GM12878 (cell line): ENCODE measurements around the gene FMO3. TPM values are rescaled to one million over a fixed set of nuclear protein-coding genes. Genes with fewer than 3 reads are reported as not detected.

Experiments used
- ATAC-seq: fragments of 200-7000 bp; cut with Tn5 transposase; 3 replicates; pipeline ENCODE4 v1.9.1; 2020; ENCODE audit warnings: mild to moderate bottlenecking, moderate library complexity
- BruUV-seq: library from RNA; stranded (reverse); fragments of 400-500 nt; replicated peaks from 2 replicates; lab custom pipeline; 2021; lab: Mats Ljungman, UMichigan
- CTCF ChIA-PET: fragments of 300-600 bp; sonication (Branson Sonifier 250); formaldehyde crosslinking; extraction: SDS; loops from one replicate; lab custom pipeline; 2021; ENCODE audit warnings: inconsistent platforms; lab: Yijun Ruan, JAX
- POLR2A ChIA-PET: fragments of 350-600 bp; formaldehyde crosslinking; extraction: SDS; loops from one replicate; lab custom pipeline; 2021; ENCODE audit warnings: inconsistent platforms; lab: Charles Lee
- RAD21 ChIA-PET: fragments of 300-600 bp; sonication (Branson Sonifier 250); formaldehyde crosslinking; loops from one replicate; lab custom pipeline; 2023; ENCODE audit warnings: antibody characterized with exemption; ENCODE audit not compliant: unreplicated experiment; lab: Charles Lee
- SMC1A ChIA-PET: fragments of 300-600 bp; sonication (Branson Sonifier 250); formaldehyde crosslinking; loops from one replicate; lab custom pipeline; 2023; ENCODE audit not compliant: unreplicated experiment, uncharacterized antibody; lab: Charles Lee
- DNase-seq: peaks from one replicate; pipeline ENCODE4 v3.0.0-alpha.2; 2011; ENCODE audit warnings: low read depth, low spot score
- FAIRE-seq: peaks from 3 replicates; lab custom pipeline; 2011; peaks lifted over from hg19 to GRCh38; lab: Jason Lieb, UNC
- H2AFZ ChIP-seq: 2 replicates; pipeline ENCODE4 v1.6.0; 2011; ENCODE audit warnings: low read depth, low read length, control low read depth; ENCODE audit not compliant: control insufficient read depth
- H3K27ac ChIP-seq: 2 replicates; pipeline ENCODE4 v1.5.1; 2011; ENCODE audit warnings: control low read depth; ENCODE audit not compliant: control insufficient read depth, insufficient read depth
- H3K27me3 ChIP-seq, 2 experiments: replicated peaks in 1 of 2; 2 replicates each; pipeline versions ENCODE4 v1.6.0 to v1.6.1; 2011; ENCODE audit warnings: low read length in 1 of 2; ENCODE audit not compliant: control insufficient read depth in 2 of 2, insufficient read depth in 2 of 2
- H3K36me3 ChIP-seq, 2 experiments: 2 replicates each; pipeline ENCODE4 v1.5.1; 2011; ENCODE audit warnings: low read length in 1 of 2; ENCODE audit not compliant: control insufficient read depth in 2 of 2, insufficient read depth in 2 of 2
- H3K4me1 ChIP-seq: 2 replicates; pipeline ENCODE4 v1.6.1; 2011; ENCODE audit warnings: mild to moderate bottlenecking, low read length, moderate library complexity, mixed read lengths; ENCODE audit not compliant: control insufficient read depth, insufficient read depth
- H3K4me2 ChIP-seq: 2 replicates; pipeline ENCODE4 v1.6.0; 2011; ENCODE audit warnings: control low read depth; ENCODE audit not compliant: control insufficient read depth, insufficient read depth
- H3K4me3 ChIP-seq: fragments of 200-600 bp; sonication (generic); 2 replicates; pipeline ENCODE4 v1.5.1; 2016
- H3K79me2 ChIP-seq: 2 replicates; pipeline ENCODE4 v1.6.0; 2011; ENCODE audit warnings: low read length; ENCODE audit not compliant: control insufficient read depth, insufficient read depth
- H3K9ac ChIP-seq: 2 replicates; pipeline ENCODE4 v1.8.0; 2011; ENCODE audit warnings: low read length, control low read depth, mixed read lengths; ENCODE audit not compliant: control insufficient read depth, insufficient read depth
- H3K9me3 ChIP-seq: replicated peaks from 3 replicates; pipeline ENCODE4 v1.5.1; 2011; ENCODE audit warnings: mild to moderate bottlenecking, low read length; ENCODE audit not compliant: control insufficient read depth, insufficient read depth
- H4K20me1 ChIP-seq: 2 replicates; pipeline ENCODE4 v1.6.0; 2011; ENCODE audit not compliant: control insufficient read depth, insufficient read depth
- ASH2L ChIP-seq: fragments of 300-600, 200-600 bp; sonication (generic); IDR thresholded peaks from 2 replicates; pipeline ENCODE4 v1.6.1; 2017; ENCODE audit warnings: low read depth, mild to moderate bottlenecking, borderline replicate concordance
- ATF7 ChIP-seq: fragments of 450-650 bp; IDR thresholded peaks from 2 replicates; pipeline ENCODE4 v1.6.1; 2016; ENCODE audit warnings: low read depth, mild to moderate bottlenecking
- BMI1 ChIP-seq: fragments of 450-650 bp; IDR thresholded peaks from 2 replicates; pipeline ENCODE4 v1.6.1; 2016; ENCODE audit warnings: mild to moderate bottlenecking, moderate library complexity, borderline replicate concordance
- CHD4 ChIP-seq: fragments of 200-600 bp; sonication (generic); IDR thresholded peaks from 2 replicates; pipeline ENCODE4 v1.6.1; 2016; ENCODE audit warnings: mild to moderate bottlenecking
- EP300 ChIP-seq, 2 experiments: fragments of 150-350 bp in 1 of 2; IDR thresholded peaks; 2 replicates each; pipeline ENCODE4 v1.6.1; 2011 to 2012; ENCODE audit warnings: low read depth in 2 of 2, low read length in 2 of 2, borderline replicate concordance in 1 of 2, improper control_type of control experiment in 1 of 2, inconsistent platforms in 1 of 2; ENCODE audit not compliant: control insufficient read depth in 1 of 2
- ESRRA ChIP-seq: IDR thresholded peaks from 2 replicates; pipeline ENCODE4 v1.6.1; 2012; ENCODE audit warnings: mild to moderate bottlenecking, low read length, improper control_type of control experiment
- FOXM1 ChIP-seq: IDR thresholded peaks from 2 replicates; pipeline ENCODE4 v1.6.1; 2012; ENCODE audit warnings: low read depth, mild to moderate bottlenecking, inconsistent platforms, low read length, moderate library complexity
- MYC ChIP-seq: IDR thresholded peaks from 2 replicates; pipeline ENCODE4 v1.6.1; 2011; ENCODE audit warnings: mild to moderate bottlenecking, low read length, moderate library complexity, inconsistent platforms; ENCODE audit not compliant: insufficient read depth, insufficient replicate concordance, insufficient read length, severe bottlenecking
- NBN ChIP-seq: fragments of 450-650 bp; IDR thresholded peaks from 2 replicates; pipeline ENCODE4 v1.6.1; 2016
- NR2C2 ChIP-seq: IDR thresholded peaks from 2 replicates; pipeline ENCODE4 v1.6.1; 2011; ENCODE audit warnings: borderline replicate concordance, low read depth; ENCODE audit not compliant: control insufficient read depth, insufficient read length
- PAX5 ChIP-seq: IDR thresholded peaks from 2 replicates; pipeline ENCODE4 v1.6.1; 2011; ENCODE audit warnings: low read depth, low read length, borderline replicate concordance
- SKIL ChIP-seq: fragments of 450-650 bp; IDR thresholded peaks from 2 replicates; pipeline ENCODE4 v1.6.1; 2017; ENCODE audit warnings: mild to moderate bottlenecking, low read depth, inconsistent platforms; ENCODE audit not compliant: poor library complexity, severe bottlenecking
- SP1 ChIP-seq: IDR thresholded peaks from one replicate; pipeline ENCODE4 v1.6.1; 2011; ENCODE audit warnings: low read depth, low read length
- TAF1 ChIP-seq: IDR thresholded peaks from 2 replicates; pipeline ENCODE4 v1.6.1; 2011; ENCODE audit warnings: mild to moderate bottlenecking, low read depth, low read length, borderline replicate concordance
- ZNF207 ChIP-seq: fragments of 450-650 bp; IDR thresholded peaks from 2 replicates; pipeline ENCODE4 v1.6.1; 2014; ENCODE audit warnings: antibody characterized with exemption, mild to moderate bottlenecking, borderline replicate concordance
- WGBS: methylation state at CpG from one replicate; pipeline ENCODE4 v1.1.6; 2016; ENCODE audit warnings: low lambda C conversion rate; ENCODE audit not compliant: insufficient replicate concordance, insufficient coverage; ENCODE audit errors: missing lambda C conversion rate; 5-methylcytosine and 5-hydroxymethylcytosine counted together
- in situ Hi-C: fragments of 300-500 bp; cut with MboI; formaldehyde crosslinking; loops from 9 replicates; pipeline ENCODE4 v1.14.3; 2018; ENCODE audit warnings: mixed read lengths
- intact Hi-C: fragments of 100-400 bp; cut with micrococcal nuclease; formaldehyde crosslinking; loops from one replicate; pipeline ENCODE4 v1.14.2; 2022; ENCODE audit not compliant: unreplicated experiment
- polyA plus RNA-seq, 11 experiments: library from polyadenylated mRNA; depleted of rRNA in 4 of 11; unstranded in 6 of 11; stranded (reverse) in 5 of 11; fragments of >200 nt; fragmentation: Nextera tagmentation in 4 of 11; fragmentation: Illumina TruSeq in 1 of 11; extraction: Ambion mirVana in 4 of 11; extraction: Trizol in 1 of 11; gene quantifications; 1 replicate in 1 of 11; 2 replicates in 10 of 11; pipeline versions ENCODE4 v1.2.1 to v1.2.3, GENCODE V29; 2011 to 2016; ENCODE audit warnings: inconsistent platforms in 2 of 11, missing spikeins in 2 of 11, low read depth in 1 of 11
- total RNA-seq, 4 experiments: library from RNA; depleted of rRNA in 3 of 4; stranded (reverse); fragments of >200 nt in 3 of 4; fragmentation: Illumina TruSeq in 1 of 4; extraction: Trizol in 1 of 4; gene quantifications; 2 replicates each; pipeline versions ENCODE4 v1.2.1 to v1.2.3, GENCODE V29; 2013 to 2021
- TF ChIP-seq, protein P1 (sequence below): fragments of 450-650 bp; formaldehyde crosslinking; IDR thresholded peaks from 2 replicates; pipeline ENCODE4 v1.5.0; 2022; ENCODE audit warnings: mild to moderate bottlenecking, missing genetic modification characterization
- TF ChIP-seq, protein P2 (sequence below): IDR thresholded peaks from 2 replicates; pipeline ENCODE4 v1.6.1; 2011; ENCODE audit warnings: low read depth, mild to moderate bottlenecking, low read length, moderate library complexity, borderline replicate concordance; ENCODE audit errors: extremely low read depth
- TF ChIP-seq, protein P3 (sequence below): IDR thresholded peaks from 2 replicates; pipeline ENCODE4 v1.6.1; 2012; ENCODE audit warnings: low read depth, low read length, improper control_type of control experiment

The FMO3 gene
- total and polyA plus RNA-seq, 10 of the 15 experiments (the other 5 are each of a cell fraction or from before 2014, with no cell fraction given) = 0.08 to 0.10 TPM; not detected in 8

DNA sequence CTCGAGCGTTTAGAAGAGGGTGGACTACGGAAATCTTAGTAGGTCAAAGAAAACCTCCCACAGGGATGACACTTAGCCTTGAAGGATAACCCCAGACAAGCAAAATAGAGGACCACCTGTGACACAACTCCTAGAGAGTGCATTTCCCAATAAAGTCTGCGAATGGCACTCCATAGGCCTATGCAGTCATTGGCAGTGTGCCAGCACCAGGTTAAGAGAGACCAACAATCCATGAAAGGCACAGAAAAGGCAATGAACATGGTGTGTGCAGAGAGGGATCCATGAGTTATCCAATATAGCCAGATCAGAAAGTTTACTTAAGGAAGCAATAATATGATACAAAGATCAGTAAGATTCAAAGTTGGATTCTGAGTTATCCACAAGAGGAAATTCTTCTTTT lies 49.2 kb downstream of the FMO3 start:
- H3K79me2 ChIP-seq = no peaks in the 10 kb centered on the region
- WGBS = 8% methylated on average over 4 of the region's 4 CpGs
- no peak overlapping the region for H3K4me2 ChIP-seq
- no TSS peak for BruUV-seq
- H3K27ac ChIP-seq = no peak overlapping the region
- DNase-seq (no peak), ATAC-seq (no peak), FAIRE-seq (no peak)
- H3K4me1 ChIP-seq = no peaks in the 10 kb centered on the region
- ChIA-PET RAD21 (no interaction called here), CTCF (interaction anchor here (1.0 kb wide), 1 partner anchor 13 kb away, joined by 3 read pairs; no protein-coding TSS in a partner anchor), POLR2A (no interaction called here)
- H2AFZ ChIP-seq = no peak overlapping the region
- no peaks in the 10 kb centered on the region for H3K36me3 ChIP-seq
- intact Hi-C loops = no loop called here
- no peak overlapping the region for H3K9ac ChIP-seq
- H3K4me3 ChIP-seq = no peak overlapping the region
- H4K20me1 ChIP-seq = no peaks in the 10 kb centered on the region
- no peaks in the 10 kb centered on the region for H3K9me3 ChIP-seq
- H3K27me3 ChIP-seq = no peaks in the 10 kb centered on the region
- TF ChIP-seq MYC (no peak), NBN (no peak), ATF7 (no peak), FOXM1 (no peak), SP1 (no peak), TAF1 (no peak), EP300 (IDR thresholded peaks at IDR 0.05; ENCODE audit: borderline replicate concordance in 1 of 2, control insufficient read depth in 1 of 2, low read depth in 2 of 2, low read length in 2 of 2) (no peak), PAX5 (no peak), BMI1 (no peak), ZNF207 (no peak), ESRRA (no peak), NR2C2 (no peak), SKIL (no peak), CHD4 (no peak), ASH2L (no peak)
- TF ChIP-seq, protein P1, sequence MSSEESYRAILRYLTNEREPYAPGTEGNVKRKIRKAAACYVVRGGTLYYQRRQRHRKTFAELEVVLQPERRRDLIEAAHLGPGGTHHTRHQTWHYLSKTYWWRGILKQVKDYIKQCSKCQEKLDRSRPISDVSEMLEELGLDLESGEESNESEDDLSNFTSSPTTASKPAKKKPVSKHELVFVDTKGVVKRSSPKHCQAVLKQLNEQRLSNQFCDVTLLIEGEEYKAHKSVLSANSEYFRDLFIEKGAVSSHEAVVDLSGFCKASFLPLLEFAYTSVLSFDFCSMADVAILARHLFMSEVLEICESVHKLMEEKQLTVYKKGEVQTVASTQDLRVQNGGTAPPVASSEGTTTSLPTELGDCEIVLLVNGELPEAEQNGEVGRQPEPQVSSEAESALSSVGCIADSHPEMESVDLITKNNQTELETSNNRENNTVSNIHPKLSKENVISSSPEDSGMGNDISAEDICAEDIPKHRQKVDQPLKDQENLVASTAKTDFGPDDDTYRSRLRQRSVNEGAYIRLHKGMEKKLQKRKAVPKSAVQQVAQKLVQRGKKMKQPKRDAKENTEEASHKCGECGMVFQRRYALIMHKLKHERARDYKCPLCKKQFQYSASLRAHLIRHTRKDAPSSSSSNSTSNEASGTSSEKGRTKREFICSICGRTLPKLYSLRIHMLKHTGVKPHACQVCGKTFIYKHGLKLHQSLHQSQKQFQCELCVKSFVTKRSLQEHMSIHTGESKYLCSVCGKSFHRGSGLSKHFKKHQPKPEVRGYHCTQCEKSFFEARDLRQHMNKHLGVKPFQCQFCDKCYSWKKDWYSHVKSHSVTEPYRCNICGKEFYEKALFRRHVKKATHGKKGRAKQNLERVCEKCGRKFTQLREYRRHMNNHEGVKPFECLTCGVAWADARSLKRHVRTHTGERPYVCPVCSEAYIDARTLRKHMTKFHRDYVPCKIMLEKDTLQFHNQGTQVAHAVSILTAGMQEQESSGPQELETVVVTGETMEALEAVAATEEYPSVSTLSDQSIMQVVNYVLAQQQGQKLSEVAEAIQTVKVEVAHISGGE (CRISPR knock-in tag) = no peak
- TF ChIP-seq, protein P2, sequence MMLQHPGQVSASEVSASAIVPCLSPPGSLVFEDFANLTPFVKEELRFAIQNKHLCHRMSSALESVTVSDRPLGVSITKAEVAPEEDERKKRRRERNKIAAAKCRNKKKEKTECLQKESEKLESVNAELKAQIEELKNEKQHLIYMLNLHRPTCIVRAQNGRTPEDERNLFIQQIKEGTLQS = no peak
- TF ChIP-seq, protein P3, sequence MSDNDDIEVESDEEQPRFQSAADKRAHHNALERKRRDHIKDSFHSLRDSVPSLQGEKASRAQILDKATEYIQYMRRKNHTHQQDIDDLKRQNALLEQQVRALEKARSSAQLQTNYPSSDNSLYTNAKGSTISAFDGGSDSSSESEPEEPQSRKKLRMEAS = no peak
- TF ChIP-seq, all 136 proteins: peak for 0
- in situ Hi-C loops = no loop called here
- SMC1A ChIA-PET = no interaction called here
